ENCODE measurements around the gene LRP5. TPM values are rescaled to one million over a fixed set of nuclear protein-coding genes. Genes with fewer than 3 reads are reported as not detected.
A peak's percentile ranks its signal among the peaks of the same experiment; 100 is the strongest.

Gene LRP5
- total RNA-seq, 2 donors from 2014 or later, result 48.3 to 57.1 TPM

DNA sequence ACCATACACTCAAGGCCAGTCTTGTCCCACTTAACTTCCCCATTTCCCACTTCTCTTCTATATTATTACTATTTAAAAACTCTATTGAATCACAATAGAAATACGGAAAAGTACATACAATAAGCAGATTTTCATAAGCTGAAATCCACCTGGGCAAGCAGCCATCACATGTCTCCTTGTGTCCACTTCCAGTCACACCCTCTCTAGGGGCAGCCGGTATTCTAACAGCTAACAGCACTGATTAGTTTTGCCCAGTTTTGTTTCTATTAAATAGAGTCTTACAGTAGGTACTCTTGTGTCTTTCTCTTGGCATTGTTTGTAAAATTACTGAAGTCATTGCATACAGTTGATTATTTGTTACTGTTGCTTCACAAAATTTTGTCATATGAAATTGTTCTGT, 185.9 kb downstream of the LRP5 start:
- Histone ChIP-seq H3K4me3 (no peak overlapping the region), H3K9me3 (no peaks in the 10 kb centered on the region), H3K27me3 (replicated peaks; ENCODE audit: insufficient read depth) (no peaks in the 10 kb centered on the region), H3K27ac (no peak overlapping the region), H3K4me1 (replicated peaks) (no peaks in the 10 kb centered on the region), H3K36me3 (no peaks in the 10 kb centered on the region)
- 26% methylated on average over 2 of the region's 2 CpGs for WGBS
- peak; percentile 42 for DNase-seq (ENCODE audit: low spot score)
- TF ChIP-seq POLR2A (IDR thresholded peaks at IDR 0.05) (no peak), POLR2AphosphoS5 (IDR thresholded peaks at IDR 0.05) (no peak)
- TF ChIP-seq, protein P1, sequence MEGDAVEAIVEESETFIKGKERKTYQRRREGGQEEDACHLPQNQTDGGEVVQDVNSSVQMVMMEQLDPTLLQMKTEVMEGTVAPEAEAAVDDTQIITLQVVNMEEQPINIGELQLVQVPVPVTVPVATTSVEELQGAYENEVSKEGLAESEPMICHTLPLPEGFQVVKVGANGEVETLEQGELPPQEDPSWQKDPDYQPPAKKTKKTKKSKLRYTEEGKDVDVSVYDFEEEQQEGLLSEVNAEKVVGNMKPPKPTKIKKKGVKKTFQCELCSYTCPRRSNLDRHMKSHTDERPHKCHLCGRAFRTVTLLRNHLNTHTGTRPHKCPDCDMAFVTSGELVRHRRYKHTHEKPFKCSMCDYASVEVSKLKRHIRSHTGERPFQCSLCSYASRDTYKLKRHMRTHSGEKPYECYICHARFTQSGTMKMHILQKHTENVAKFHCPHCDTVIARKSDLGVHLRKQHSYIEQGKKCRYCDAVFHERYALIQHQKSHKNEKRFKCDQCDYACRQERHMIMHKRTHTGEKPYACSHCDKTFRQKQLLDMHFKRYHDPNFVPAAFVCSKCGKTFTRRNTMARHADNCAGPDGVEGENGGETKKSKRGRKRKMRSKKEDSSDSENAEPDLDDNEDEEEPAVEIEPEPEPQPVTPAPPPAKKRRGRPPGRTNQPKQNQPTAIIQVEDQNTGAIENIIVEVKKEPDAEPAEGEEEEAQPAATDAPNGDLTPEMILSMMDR (IDR thresholded peaks at IDR 0.05), result no peak
- intact Hi-C loops (cut with DNase I), result no loop called here

Small RNA genes within 50 kb of the gene (small RNA-seq; reads per million reads assigned to genes)
- gene NDUFA3P2, result 0 reads per million in 2 donors

Other genes with a start within 250 kb of the LRP5 start
- 10 to 100 TPM; 88.6 to 93.4 TPM for gene CHKA, start 191.2 kb upstream of the LRP5 start, total RNA-seq
- 10 to 100 TPM; 41.0 to 57.7 TPM for gene KMT5B, start 99.3 kb upstream of the LRP5 start, total RNA-seq
- gene C11orf24, start 40.6 kb upstream of the LRP5 start, total RNA-seq, result 10 to 100 TPM; 25.1 to 61.0 TPM
- gene PPP6R3, start 148.2 kb downstream of the LRP5 start, total RNA-seq, result 100 to 1,000 TPM; 118 to 146 TPM